AG10803 (cell line): ENCODE measurements around the gene RAB31.

ENCODE experiments used
- DNase-seq: peaks from one replicate; pipeline ENCODE4 v3.0.0; 2010; ENCODE audit warnings: low read depth
- H3K4me3 ChIP-seq: 2 replicates; pipeline ENCODE4 v1.5.1; 2011; ENCODE audit warnings: mild to moderate bottlenecking, low read length, control low read depth
- CTCF ChIP-seq: conservative IDR thresholded peaks from 2 replicates; pipeline ENCODE4 v1.5.1; 2011; ENCODE audit warnings: mild to moderate bottlenecking, low read length, control low read depth, inconsistent platforms

Gene RAB31

GRCh38 chr18:9809697-9810096 lies 101.6 kb downstream of the RAB31 start:
- no peak overlapping the region for H3K4me3 ChIP-seq
- no peak for TF ChIP-seq CTCF
- no peak for DNase-seq

- H3K4me3 ChIP-seq = no peak overlapping the region
- peak; percentile 25 for DNase-seq
- no peak for TF ChIP-seq CTCF
Measured at GRCh38 chr18:9810299-9810698, 102.2 kb downstream of the RAB31 start.

- no peak for DNase-seq
- no peak for TF ChIP-seq CTCF
- no peak overlapping the region for H3K4me3 ChIP-seq
Measured at GRCh38 chr18:9810994-9811705, 103.0 kb downstream of the RAB31 start.

GRCh38 chr18:9811978-9812377 lies 103.9 kb downstream of the RAB31 start:
- no peak overlapping the region for H3K4me3 ChIP-seq
- no peak for TF ChIP-seq CTCF
- DNase-seq = no peak

GRCh38 chr18:9814431-9814830 lies 106.3 kb downstream of the RAB31 start:
- H3K4me3 ChIP-seq = no peak overlapping the region
- peak; percentile 85 for DNase-seq
- no peak for TF ChIP-seq CTCF

GRCh38 chr18:9817286-9817685 lies 109.2 kb downstream of the RAB31 start:
- no peak for TF ChIP-seq CTCF
- H3K4me3 ChIP-seq = no peak overlapping the region
- no peak for DNase-seq

- TF ChIP-seq CTCF = no peak
- no peak overlapping the region for H3K4me3 ChIP-seq
- no peak for DNase-seq
Measured at GRCh38 chr18:9817725-9818422, 109.8 kb downstream of the RAB31 start.
